GM19351 (cell line): Measurements from ENCODE around the gene CHIA.

ENCODE experiments used
- ATAC-seq: cut with Tn5 transposase; IDR thresholded peaks from one replicate; pipeline ENCODE4 v1.9.1; 2021; ENCODE audit warnings: mild to moderate bottlenecking, moderate library complexity; ENCODE audit not compliant: unreplicated experiment

Gene CHIA

GRCh38 chr1:111290630-111291029 is at the start of gene CHIA:
Gene CHIA, plus strand, starts transcription at chr1:111290851. Its CDS starts 19,617 bp downstream, at chr1:111310468.
- no peak for ATAC-seq

- ATAC-seq, result no peak
These were observed 48.9 kb upstream of the CHIA start for GRCh38 chr1:111241797-111242196.

GRCh38 chr1:111242805-111243523 is 47.7 kb upstream of the CHIA start:
- ATAC-seq, result no peak

DNA sequence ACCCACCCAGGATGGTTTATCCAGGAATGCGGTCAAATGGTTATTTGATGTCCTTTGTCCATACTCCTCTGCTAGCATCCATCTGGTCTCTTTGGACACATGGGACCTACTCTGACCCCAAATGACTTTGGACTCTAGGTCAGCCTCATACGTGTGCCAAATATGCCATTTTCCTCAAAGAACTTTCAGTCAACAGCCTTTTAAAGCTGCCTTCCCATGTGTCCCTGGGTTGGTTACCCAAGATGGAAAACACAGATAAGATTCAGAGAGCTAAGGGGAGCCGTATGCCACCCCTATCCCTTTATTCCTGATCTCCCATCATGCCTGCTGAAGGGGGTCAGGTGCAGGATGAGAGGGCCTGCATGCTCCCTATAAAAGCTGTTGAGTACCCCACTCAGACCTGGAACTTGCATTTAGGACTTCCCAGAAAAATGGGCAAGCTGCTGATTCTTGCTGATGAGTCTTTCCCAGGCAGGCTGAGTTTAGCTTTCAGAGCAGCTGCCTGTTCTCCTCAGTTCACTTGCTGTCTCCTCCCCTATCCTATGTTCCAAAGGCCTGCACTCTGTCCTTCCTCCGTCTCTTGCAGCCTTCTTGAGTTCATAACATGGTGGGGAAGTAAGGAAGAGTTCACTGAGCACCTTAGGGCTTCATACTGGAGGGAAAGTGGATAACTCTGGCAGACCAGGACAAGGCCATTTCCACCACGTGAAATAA is 43.4 kb upstream of the CHIA start:
- ATAC-seq, result no peak

DNA sequence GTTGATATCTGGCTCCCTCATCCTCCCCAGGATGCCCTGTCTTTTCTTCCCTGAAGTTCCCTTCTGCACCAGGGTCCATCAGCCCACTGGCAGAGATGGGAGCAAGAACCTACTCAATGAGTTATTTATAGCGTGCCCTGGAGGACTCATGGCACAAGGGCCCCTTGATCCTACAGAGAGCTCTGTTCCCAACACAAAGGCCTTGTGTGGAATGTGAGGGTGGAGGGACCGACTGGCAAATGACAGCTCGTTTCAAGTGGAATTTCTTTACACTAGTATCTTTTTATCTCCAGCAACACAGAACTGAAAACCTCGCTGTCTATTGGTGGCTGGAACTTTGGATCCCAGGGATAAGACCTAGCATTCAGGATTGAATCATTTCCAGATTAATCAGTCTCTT is 40.7 kb upstream of the CHIA start:
- ATAC-seq, result no peak

DNA sequence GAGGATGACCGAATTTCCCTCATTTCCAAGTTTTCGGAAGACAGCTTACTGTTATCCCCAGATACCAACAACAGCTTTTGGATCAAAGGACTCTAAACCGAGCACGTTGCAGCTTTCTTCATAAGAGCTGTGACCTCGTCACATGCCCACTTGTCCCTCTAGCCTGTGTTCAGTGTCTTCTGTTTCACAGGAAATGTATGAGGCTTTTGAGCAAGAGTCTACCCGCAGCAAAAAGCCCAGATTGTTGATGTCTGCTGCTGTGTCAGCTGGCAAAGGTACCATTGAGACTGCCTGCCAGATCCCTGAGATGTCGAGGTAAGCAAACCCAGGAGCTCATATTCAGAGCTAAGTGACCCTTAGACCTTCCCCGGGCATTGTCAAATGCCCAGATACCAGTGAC is 39.1 kb upstream of the CHIA start:
- no peak for ATAC-seq

GRCh38 chr1:111252786-111253185 is 37.9 kb upstream of the CHIA start:
- ATAC-seq, result no peak

GRCh38 chr1:111253876-111254275 is 36.8 kb upstream of the CHIA start:
- no peak for ATAC-seq

DNA sequence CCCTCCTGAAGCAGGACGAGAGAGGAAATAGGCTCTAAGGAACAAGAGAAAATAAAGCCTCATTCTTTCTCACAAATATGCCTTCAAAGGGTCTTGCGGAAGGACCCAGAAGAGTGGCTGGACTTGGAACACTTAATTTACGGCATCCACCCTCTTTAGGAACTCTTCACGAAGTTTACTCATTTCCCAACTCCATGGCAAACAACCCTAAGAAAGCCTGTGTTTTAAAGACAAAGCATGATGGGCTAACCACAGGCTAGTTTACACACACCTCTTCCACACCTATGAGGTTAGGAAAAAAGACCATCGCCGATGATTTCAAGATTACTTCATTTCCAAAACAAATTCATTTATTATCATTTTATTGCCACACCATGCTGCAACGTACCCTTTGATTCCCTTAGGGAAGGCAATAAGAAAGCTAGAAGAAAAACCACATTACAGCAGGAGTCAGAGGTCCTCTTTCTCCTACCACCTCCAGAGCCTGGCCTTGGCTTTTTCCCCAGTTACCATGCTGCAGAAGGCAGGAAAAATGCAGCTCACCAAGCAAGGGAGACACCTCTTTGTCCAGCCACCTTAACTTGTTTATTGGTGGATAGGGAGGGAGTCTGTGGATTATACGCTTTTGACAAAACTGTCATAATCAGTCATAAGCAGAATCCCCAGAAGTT is 33.5 kb upstream of the CHIA start:
- no peak for ATAC-seq

DNA sequence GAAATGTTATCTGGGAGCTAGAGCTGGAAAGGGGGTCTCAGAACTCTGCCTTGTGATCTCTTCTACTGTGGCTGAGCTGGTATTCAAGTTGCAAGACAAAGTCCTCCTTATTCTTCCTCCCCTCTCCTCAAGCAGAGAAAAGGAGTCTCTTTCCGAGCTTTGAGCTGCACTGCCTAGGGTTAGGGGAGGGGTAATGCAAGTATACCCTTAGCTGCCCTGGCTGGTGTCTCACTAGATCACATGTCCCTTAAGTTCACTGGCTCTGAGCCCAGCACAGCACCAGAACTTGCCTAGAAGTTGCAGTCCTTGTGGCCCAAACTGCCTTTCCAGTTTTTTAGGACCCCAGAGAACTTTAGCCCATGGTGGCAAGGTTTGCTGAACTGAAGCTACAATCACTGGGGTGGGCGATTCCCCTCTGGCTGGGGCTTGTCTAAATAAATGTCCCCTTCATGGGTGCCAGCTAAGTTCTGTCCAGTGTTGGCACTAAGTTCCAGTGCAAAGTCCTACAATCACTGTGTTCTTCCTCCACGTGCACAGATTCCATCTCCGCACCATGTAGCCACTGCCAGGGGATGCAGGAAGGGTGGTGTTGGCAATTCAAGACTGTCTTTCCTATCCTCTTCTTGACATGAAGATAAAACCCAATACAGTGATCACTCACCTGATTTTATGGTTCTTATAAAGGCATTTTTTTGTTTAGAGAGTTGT is 22.7 kb upstream of the CHIA start:
- ATAC-seq, result no peak

- no peak for ATAC-seq
These were observed 20.7 kb upstream of the CHIA start for GRCh38 chr1:111269825-111270406.

DNA sequence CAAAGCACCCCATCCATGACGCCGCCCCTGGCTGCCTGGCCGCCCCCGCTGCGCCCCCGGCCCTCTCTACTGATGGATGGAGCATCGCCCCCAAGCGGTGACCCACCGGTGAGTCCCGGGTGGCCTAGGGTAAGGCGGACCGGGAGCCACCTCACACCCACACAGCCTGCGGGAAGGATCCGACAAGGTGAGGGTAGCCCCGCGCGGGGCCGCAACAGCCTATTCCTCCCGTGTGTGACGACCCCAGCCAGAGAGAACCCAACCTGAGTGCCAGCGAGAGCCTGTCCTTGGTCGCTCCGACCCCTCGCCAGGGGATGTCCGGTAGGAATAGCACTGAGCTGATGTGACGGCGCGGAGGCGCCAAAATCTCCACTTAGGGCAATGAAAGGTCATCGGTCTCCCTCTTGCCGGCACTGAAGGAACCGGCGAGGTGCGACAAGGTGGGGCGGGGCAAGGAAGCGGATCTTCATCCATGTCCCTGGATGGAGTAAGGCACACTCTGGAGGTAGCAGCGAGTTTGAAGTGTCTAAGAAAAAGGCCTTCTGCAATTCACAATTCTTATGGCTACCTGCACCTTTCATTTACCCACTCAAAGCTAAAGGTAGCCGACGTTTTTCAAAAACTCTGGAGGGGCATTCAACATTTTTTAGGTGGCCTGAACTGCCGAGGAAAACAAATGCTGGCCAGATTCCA is 19.7 kb upstream of the CHIA start:
- no peak for ATAC-seq

GRCh38 chr1:111271464-111271801 is 19.2 kb upstream of the CHIA start:
- ATAC-seq, result no peak

- ATAC-seq, result no peak
These were observed 18.6 kb upstream of the CHIA start for GRCh38 chr1:111272081-111272480.

DNA sequence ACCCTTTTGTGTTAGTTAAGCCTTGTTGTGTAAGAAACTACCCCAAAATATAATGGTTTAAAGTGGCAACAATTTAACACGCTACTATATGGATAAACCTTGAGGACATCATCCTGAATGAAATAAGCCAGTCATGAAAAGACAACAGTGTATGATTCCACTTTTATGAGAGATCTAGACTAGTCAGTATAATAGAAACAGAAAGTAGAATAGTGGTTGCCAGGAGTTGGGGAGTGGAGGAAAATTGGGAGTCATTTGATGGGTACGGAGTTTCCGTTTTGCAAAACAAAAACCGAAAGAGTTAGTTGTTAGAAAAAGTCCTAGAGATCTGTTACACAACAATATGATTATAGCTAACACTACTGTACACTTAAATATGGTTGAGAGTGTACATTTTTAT is 16.0 kb upstream of the CHIA start:
- ATAC-seq, result no peak

DNA sequence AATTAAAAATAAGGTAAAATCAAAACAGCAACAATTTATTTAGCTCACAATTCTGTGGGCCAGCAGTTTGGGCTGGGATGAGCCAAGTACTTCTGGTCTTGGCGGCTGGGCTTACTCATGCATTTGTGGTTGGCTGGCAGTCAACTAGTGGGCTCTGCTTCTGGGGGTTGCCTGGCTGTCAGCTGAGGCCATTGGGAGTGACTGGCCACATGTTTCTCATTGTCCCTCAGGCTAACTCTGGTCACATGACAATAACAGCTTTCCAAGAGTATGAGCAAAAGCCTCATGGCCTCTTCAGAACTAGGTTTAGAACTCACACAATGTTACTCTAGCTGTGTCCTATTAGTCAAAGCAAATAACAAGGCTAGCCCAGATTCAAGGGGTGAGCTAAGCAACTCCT is 15.6 kb upstream of the CHIA start:
- ATAC-seq, result no peak

- no peak for ATAC-seq
These were observed 14.7 kb upstream of the CHIA start for GRCh38 chr1:111275780-111276433.

- ATAC-seq, result no peak
These were observed 11.5 kb upstream of the CHIA start for GRCh38 chr1:111279144-111279543.

GRCh38 chr1:111280267-111280666 is 10.4 kb upstream of the CHIA start:
- no peak for ATAC-seq

DNA sequence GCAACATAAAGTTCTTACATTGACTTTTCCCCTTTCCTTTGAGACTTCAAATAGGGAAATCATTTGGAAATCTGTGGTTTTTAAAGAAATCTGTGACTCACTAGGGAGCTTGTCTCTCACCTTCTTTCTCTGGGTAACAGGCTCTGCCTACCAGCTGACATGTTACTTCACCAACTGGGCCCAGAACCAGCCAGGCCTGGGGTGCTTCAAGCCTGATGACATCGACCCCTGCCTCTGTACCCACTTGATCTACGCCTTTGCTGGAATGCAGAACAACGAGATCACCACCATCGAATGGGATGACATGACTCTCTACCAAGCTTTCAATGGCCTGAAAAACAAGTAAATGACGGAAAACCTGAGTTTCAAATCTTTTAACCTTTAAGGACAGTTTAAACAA is 9.2 kb upstream of the CHIA start:
- ATAC-seq, result no peak
